ENCODE results near the gene IARS2.

- TF ChIP-seq SUZ12 (IDR thresholded peaks at IDR 0.05) (no peak), NFRKB (IDR thresholded peaks at IDR 0.05) (no peak), ELF4 (IDR thresholded peaks at IDR 0.05) (no peak)
Measured at GRCh38 chr1:220144051-220144450, 50.1 kb downstream of the IARS2 start.
